Stimulated activated CD8-positive, alpha-beta memory T cell treated with anti-CD3 and anti-CD28 coated beads, Interleukin-12 subunit alpha, Interleukin-12 subunit beta, amount 100 ng/mL, for 4 hours (primary cell): Measurements from ENCODE around the gene GSDME.

Experiments
- DNase-seq: peaks from one replicate; pipeline ENCODE4 v3.0.0-alpha.2; 2020; ENCODE audit warnings: low read depth

The GSDME gene

DNA sequence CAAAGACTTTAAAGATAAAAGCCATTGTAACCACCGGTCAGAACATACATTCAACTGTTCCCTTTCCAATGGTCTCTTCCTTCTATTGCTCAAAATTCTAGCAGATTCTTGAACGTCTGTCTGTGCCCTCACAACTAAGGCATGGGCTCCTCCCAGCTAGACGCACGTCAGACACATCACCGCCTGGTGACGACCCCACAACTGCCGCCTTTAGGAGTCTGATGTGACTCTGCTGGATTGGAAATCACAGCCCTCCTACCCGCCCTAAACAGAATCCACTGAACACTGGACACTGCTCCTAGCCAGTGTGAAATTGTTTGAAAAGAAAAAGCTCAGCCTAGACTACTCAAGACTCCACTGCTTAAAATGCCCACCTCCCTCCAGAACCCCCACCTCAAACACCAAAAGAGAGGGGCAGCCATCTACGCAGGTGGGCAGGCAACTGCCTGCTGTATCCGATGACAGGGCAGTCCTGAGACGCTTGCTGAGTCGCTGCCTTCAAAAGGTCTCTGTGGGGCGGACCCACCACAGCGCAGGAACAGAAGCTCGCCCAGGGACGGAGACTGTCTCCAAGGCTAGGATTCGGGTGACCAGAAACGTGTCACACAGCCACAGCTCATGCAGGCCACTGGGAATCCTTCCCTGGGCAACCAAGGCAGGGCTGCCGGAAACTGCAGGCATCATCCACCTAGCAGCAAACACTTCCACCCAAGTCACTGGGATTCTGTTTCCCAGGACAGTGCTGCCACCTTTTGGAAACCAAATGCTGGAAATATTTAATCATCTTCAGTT lies 34.7 kb downstream of the GSDME start:
- DNase-seq = no peak

DNA sequence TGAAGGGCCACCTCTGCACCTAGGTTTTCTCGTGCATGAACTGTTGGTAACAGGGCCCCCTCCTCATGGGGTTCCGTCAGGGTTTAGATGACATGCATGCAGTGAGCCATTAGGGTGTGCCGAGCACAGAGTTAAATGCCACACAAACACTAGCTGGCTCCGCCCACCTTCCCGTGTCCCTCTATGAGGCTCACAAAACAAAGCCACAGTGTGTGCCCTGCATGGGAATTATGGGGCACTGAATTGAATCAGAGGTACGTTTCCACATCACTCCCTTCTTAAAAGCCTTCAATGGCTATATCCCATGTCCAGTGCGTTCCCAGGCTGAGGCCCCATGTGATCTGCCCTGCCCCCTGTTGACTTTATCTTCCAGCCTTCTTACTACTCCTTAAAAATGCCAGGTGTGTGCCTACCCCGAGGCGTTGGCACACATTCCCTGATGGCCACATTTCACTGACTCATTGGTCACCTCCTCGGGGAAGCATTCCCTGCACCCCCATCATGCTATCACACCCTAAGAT lies 35.7 kb downstream of the GSDME start:
- DNase-seq = no peak

DNA sequence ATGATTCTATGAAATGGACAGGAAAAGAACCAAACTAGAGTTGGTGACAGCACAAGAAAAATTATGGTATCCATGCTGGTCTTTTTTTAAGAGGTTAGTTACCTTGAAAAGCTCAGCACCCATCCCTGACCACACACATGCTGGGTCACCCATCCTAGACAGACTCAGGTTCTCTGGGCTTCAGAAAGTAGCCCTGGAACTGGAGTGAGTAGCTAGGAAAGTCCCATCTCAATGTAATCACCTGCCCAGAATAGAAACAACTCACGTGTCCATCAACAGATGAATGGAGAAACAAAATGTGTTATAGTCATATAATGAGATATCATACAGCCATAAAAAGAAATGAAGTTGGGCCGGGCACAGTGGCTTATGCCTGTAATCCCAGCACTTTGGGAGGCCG lies 37.0 kb downstream of the GSDME start:
- no peak for DNase-seq

- DNase-seq = no peak
Measured at GRCh38 chr7:24718977-24719491, 38.2 kb downstream of the GSDME start.

DNA sequence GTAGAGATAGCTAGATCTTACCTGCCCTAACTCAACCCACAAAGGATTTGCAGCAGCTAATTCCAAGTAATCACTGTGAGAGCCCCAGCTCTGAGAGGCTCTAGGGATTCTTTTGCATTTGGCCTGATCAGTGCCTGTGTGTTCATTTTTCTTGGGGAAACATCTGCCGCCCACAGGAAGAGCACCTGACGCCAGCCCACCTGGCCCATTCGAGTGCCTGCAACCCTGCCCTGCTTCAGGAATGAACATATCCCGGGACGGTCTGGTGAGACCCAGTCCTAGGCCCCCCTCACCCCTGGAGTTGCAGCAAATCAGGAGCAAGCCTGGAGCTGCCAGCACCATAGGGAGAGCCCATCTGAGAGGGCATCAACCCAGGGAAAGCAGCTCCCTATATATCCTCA lies 38.8 kb downstream of the GSDME start:
- DNase-seq = no peak

DNA sequence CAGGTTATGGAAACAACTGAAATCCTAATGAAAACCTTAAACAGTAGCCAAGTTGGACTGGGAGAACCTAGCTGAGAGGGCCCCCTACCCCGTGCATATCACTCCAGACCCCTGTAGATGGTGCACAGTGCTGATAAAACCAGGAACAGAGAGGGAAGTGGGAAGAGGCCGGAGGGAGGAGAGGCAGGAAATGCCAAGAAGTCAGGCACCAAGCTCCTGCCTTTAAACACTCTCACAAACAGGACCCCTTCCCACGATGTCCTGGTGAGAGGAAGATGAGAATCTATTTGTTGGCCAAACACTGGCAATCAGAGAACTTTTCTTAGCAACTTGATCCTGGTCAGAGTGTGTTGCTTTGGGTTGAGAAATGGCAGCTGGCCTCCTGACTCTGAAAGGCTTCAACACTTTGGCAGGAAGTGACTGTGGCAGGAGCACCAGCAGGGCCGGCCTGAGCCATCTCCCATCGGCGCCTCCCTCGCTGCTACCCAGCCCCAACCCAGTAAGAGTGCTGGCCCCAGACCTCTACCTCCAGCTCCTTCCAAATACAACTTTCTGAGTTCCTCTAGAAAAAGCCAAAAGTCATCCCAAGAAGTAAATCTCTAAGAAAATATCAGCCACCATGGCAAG lies 39.5 kb downstream of the GSDME start:
- DNase-seq = no peak

GRCh38 chr7:24717247-24717622 lies 40.0 kb downstream of the GSDME start:
- DNase-seq = no peak

GRCh38 chr7:24716480-24717246 lies 40.6 kb downstream of the GSDME start:
- no peak for DNase-seq

GRCh38 chr7:24715661-24716479 lies 41.4 kb downstream of the GSDME start:
- DNase-seq = no peak

GRCh38 chr7:24715171-24715570 lies 42.1 kb downstream of the GSDME start:
- DNase-seq = no peak

DNA sequence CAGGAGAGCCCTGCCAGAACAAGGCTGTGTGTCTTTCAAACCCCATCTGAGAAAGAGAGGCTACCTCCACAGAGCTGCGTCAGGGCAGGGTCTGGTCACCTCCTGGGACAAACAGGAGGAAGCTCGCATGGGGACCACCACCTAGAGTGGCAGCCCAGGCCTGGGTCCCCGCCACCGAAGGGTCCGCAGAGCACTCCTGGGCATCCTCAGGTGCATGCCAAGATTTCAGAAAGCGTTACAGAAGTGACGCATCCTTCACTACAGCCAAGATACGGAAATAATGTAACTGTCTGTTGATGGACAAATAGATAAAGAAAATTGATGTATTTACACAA lies 42.6 kb downstream of the GSDME start:
- no peak for DNase-seq

- no peak for DNase-seq
Measured at GRCh38 chr7:24713850-24714675, 43.2 kb downstream of the GSDME start.

- DNase-seq = no peak
Measured at GRCh38 chr7:24713039-24713793, 44.0 kb downstream of the GSDME start.

DNA sequence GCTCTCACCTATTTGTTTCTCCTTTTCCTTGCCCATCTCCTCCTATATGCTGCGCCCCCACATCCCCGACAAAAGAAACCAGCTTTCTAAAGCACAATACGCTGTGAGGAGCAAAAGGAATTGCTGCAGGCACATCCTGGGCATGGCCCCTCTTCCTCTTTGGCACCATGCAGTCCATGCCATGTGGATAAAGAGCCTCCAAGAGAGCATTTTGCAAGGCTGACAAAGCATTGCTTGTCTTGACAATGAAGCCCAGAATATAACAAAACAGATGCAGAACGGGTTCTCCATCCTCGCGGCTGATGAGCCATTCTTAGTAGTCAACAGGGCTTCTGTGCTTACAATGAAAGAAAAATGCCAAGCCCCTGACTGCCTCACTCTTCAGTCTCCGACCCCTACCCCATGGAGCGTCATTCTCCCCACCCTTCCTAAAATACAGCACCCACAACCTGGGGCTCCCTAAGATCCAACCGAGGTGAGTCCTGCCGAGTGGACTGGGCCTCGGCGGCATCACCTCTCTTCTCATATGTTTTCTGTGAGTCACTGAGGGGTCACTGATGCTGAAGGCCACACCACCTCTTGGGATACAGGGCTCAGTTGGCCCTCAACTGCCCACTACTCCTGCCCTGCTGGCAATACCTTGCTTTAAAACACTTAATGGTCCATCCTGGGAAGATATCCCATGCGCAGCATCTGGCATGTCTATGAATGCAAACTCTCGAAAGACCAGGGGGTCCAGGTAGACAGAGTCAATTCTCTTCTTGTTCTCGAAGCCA lies 47.5 kb downstream of the GSDME start:
- DNase-seq = no peak

- DNase-seq = no peak
Measured at GRCh38 chr7:24709051-24709450, 48.2 kb downstream of the GSDME start.

DNA sequence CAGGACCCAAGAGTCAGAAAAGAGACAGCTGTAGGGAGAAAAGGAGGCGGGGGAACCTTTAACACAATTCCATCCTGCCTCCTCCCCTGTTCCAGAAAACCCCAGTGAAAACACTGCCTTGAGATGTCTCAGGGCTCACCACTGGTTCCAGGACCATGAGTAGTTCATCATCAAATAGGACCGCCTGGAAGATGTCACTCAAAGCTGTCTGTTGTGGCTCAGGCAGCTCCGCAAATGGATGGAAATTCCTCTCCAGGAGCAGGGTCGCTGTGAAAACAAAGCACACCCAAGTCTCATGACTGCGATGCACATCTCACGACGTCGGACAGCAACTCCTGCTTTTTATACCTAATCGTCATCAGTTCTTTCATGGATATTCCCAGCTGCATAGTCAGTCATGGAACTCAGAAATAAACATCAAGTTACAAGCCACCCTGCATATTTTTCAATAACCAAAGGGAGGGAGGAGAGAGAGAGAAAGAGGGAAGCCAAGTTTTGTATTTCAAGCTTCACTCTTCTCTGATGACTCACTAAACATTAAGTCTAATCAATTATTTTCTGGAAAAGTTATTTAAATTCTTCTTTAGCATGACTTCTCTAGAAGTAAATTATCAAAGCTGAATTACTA lies 49.2 kb downstream of the GSDME start:
- no peak for DNase-seq

DNA sequence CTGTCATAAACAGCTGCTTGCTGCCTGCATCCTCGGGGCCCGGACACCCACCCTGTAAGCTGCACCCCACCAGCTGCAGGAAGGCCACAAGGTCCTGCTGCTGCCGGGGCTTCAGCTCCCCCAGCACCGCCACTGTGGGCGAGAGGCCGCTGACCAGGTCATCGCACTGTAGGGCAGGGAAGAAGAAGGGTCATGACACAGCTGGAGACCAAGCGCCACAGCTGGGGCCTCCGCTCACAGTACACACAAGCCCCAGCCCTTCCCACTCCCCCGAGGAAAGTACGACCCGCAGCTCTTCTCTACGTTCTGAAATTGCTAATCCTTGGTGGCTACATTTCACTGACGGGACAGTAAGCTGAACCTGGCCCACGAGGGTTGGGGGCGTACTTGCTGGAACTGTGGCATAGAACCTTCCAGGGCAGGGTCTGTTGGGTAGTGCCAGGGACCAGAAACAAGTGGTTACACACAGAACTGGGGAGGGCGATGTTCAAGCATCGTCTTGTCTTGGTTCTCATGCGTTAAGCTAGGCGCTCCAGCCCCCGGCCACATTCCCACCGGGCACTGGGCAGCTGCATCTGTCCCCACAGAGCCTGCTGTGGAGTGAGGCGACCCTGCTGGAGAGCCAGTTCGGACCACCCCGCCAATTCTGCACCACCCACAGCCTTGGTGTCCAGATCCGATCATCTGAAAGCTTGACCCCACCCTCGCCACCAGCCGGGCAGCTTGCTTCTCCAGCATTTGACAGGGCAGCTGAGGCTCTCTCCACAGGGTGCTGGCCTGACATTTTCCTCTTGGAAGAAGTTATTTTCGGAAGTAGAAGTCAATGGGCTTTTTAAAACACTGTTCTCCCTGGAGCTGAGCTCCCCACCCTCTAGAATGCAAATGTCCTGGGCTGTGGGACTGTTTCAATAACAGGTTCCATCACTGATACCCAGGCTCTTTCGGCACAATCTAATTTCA lies 50.8 kb downstream of the GSDME start:
- no peak for DNase-seq

GRCh38 chr7:24705461-24705954 lies 51.8 kb downstream of the GSDME start:
- no peak for DNase-seq
